Measurements from ENCODE around the gene RTN4RL1.
A peak's percentile ranks its signal among the peaks of the same experiment; 100 is the strongest.
"Not testable (repeated sequence)": the region's sequence is repeated elsewhere in the genome, so short reads cannot be mapped to it uniquely, and the experiment has no call there.

Gene RTN4RL1

DNA sequence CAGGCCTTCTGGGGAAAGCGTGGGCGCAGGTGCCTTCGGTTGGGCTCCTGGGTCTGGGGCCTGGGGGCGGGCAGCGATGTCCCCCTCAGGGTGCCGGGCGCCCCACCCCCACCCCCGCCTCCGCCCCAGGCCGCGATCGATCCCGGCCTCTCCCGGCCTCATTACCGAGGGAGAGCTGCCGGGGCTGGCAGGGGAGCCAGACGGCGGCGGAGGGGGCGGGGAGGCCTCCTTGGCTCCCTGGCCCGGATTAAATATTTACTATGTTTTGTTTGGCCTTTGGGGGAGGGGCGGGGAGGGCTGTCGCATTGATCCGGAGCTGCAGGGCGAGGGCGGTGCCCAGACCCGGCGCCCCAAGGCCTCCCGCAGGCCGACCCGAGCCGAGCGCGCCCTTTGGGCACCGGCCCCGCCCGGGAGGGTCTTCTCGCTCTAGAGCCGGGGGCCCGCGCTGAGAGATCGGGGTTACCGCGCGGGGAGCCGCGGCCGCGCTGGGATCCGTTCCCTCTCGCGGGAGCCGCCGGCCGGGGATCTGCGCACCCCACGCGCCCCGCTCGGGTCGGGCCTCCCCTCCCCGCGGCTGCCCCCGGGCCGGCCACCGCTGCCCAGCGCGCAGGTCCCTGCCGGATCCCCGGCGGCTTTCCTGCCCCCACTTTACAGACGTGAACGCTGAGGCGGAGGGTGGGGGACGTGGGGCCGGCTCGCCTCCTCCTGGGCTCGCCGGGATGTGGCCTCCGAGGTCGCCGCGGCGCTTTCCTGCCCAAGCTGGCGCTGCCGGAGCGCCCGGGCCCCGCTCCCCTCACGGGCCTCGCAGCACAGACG is 27.0 kb downstream of the RTN4RL1 start:
- peak; percentile 80 to 84 for DNase-seq

DNA sequence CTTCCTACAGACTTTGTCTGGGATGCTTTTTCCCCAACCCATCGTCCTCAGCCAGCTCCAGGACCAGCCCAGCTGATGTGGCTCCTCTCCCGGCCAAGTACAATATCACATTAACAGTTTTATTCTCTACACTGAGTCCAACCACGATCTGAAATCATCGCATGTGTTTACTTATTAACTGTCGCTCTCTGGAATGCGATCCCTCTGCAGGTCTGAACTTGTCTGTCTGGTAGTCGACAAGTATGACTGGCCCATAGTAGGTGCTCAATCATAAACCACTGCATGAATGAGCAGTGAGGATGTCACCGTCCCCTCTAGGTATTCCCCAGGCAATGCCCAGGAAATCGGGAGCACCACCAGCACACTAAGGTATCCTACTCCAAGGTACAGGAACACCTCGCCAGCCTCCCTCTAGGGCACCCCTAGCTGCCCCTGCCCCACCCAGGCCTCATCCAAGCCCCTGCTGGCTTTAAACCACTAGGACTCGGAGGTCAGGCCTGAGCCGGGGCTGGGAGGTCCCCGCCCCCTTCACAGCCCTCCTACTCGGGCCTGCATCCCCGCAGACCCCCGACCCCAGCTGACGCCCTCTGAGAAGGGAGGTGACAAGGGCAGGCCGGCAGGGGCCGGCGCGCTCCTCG is 27.7 kb downstream of the RTN4RL1 start:
- peak; percentile 64 to 83 for DNase-seq

DNA sequence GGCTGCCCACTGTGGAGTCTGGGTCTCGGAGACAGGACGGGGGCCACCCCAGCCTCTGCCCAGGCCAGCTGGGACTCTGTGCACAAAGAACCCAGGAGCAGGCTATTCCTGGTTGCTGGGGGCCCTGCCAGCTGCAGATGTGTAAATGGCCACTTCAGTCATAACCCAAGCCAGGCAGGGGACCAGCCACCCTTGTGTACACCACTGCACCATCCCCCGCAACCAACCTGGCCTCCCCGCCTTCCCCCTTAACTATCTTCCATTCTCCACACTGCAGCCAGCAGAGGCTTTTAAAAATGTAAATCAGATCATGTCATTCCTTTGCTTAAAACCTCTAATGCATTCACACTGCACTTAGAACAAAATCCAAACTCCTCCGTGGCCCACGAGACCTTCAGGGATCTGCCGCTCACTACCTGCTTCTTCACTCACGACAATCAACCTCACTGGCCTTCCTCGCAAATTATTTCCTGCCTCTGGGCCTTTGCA is 28.3 kb downstream of the RTN4RL1 start:
- peak in 1 of 2 experiments; percentile 61 for DNase-seq

DNA sequence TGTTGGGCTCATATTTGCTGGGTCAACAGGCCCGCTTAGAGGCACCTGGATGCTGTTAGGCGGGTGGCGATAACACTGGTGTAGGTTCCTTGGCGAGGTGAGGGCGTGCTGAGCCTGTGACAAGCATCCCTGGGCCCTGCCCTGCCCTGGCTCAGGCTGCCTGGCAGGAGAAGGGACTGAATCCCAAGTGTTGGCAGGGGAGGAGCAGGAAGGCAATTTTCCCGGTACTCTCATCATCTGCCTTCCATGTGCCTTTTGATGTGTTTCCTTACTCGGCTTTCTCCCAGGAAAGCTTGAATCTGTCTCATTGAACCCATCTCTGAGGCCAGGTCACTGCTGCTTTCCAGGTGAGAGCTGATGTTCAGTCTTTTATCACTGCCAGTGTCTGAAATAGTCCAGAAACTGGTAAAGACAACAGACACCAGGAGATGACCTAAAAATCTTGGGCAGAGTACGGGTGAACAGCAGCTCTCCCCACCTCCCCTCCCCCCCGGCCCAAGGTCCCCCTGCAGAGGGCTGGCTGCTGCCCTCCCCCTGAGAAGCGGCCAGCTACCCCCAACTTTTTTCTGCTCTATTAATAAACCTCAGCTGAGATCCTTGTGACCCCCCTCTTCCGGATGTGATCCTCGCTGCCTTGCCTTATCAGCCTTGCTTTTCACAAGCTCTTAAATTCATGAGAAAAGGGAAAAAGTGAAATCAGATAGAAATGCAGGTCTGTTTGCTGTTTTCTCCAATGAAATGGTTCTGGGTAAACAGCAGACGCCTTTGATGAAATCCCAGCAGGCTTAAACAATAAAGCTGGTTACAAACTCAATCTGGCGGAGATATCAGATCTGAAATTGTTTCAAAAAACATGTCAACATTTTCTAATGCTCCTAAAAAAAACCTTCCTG is 29.0 kb downstream of the RTN4RL1 start:
- DNase-seq, result peak in 1 of 2 experiments; percentile 14

DNA sequence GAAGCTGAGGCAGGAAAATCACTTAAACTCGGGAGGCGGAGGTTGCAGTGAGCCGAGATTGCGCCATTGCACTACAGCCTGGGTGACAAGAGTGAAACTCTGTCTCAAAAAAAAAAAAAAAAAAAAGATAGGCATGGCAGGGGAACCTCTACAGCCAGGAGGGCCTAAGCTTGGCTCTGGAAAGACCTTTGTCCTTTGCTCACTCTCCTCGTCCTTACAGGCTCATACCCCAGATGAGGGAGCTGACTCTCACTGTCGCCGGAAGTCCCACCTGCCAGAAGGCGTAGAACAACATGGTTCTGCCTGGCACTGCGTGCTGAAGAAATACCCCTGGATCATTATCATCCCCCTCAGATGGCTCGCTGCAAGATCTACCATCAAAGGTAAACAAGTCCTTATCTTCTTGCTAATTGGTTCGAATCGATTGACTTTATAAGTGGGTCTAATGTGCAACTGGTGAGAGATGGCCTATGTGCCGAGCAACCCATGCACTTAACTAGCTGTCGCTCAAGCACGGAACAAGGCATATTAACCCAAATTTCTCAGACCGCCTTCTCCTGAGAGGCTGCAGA is 29.7 kb downstream of the RTN4RL1 start:
- no peak for DNase-seq

GRCh38 chr17:1994707-1995106 is 30.4 kb downstream of the RTN4RL1 start:
- DNase-seq, result no peak

DNA sequence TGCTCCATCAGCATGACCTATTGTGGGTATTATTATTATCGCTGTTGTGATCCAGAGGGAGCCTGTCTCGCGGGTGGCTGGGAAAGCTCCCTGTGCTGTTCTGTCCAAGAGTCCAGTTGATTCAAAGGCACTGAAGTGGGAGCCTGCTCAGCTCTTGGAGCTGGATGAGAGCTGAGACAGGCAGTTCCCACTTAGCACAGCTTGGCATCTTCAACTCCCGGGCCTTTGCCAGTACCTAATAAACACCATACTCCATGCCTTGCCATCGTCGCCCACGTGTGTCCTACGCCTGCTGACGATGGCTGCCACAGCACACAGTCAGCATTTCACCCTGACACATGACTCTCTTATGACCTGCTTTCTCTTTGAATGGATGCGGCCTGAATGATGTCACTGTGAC is 32.6 kb downstream of the RTN4RL1 start:
- no peak for DNase-seq

DNA sequence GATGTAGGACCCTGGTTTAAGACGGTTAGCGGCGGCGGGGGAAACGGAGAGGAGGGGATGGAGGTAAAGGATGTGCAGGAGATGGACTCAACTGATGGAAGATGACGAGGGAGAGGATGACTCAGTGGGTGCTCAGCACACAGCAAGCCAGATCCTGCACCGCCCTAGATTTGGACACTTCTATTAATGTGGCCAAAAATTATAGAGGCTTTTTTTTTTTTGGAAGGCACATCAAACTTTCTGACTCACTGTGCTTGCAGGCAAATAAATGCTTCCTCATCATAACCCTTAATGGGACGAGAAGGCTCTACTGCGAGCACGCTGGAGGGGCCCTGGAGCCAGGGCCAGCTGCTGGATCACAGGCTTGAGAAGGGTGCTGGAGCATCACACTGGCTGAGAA is 36.0 kb downstream of the RTN4RL1 start:
- DNase-seq, result no peak

- DNase-seq, result no peak
Measured at GRCh38 chr17:1986783-1987451, 38.2 kb downstream of the RTN4RL1 start.

DNA sequence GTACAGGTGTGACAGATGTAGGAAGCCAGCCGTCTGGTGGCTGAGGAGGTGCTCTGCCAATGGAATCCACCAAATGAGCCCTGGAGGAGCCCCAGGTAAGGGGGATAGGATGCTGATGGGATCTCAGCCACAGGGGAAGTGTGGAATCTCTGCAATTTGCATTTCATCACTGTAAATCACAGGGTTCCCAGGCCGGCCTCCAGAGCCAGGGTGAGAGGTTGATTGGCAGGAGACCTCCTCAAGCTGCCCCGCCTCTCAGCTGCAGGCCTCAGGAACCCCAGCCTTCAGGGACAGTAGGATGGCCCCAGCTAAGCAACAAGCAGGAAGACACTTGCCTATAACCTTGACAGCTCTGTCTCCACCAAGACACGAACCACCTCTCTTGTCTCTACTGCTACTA is 39.4 kb downstream of the RTN4RL1 start:
- DNase-seq, result no peak

- DNase-seq, result no peak
Measured at GRCh38 chr17:1985093-1985492, 40.0 kb downstream of the RTN4RL1 start.

DNA sequence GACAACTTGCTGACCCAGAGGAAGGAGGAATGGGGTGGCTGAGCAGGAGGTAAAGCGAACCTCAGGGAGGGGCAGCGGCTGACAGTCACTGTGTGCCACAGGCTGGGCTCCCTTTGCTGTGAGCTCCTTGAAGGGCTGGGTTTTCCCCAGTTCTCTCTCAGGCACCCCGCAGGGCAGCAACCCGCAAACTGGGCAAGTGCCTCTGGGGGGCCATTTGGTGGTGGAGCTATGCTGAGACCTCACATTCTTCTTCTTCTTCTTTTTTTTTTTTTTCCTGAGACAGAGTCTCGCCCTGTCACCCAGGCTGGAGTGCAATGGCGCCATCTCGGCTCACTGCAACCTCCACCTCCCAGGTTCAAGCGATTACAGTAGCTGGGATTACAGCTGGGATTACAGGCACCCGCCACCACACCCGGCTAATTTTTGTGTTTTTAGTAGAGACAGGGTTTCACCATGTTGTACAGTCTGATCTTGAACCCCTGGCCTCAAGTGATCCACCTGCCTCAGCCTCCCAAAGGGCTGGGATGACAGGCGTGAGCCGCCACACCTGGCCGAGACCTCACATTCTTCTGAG is 42.3 kb downstream of the RTN4RL1 start:
- DNase-seq, result not testable (repeated sequence)

DNA sequence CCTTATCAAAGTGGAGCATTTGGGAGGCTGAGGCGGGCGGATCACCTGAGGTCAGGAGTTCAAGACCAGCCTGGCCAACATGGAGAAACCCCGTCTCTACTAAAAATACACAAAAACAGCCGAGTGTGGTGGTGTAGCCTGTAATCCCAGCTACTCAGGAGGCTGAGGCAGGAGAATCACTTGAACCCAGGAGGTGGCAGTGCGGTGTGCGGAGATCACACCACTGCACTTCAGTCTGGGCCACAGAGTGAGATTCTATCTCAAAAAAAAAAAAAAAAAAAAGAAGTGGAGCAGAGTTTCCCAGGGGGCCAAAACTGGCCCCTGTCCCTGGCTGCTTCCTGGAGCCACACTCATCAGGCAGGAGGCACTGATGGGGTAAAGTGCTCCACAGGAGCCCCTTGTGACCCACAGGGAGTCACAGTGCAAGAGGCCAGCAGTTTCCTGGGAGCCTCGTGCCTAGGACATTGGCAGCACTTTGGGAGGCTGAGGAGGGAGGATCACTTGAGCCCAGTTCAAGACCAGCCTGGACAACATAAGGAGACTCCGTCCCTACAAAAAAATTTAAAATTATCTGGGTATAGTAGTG is 44.4 kb downstream of the RTN4RL1 start:
- DNase-seq, result no peak

- DNase-seq, result no peak
Measured at GRCh38 chr17:1979182-1979985, 45.8 kb downstream of the RTN4RL1 start.

DNA sequence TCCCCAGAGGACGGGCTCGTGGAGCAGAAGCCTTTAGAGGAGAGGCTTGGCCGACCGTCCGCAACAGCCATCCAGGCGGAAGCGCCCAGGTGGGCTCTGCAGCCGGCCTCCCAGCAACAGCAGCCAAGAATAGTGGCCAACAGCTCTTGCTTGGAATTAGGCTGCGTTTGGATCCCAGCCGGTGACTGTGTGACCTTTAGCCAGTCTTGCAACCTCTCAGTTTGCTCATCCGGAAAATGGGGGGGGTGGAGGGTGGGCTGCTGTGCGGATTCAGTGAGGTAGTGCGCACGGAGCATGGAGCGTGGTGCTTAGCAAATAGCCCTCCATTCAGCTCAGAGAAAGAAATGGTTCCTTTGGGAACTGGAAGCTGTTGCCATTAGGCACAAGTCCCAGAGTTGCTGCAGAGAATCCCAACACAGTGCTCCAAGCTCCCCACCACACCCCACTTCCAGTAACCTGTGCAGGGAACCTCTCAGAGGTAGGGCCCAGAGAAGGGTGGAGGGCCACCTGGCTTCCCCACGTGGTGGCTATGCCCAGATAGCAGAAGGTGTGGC is 46.7 kb downstream of the RTN4RL1 start:
- DNase-seq, result no peak

DNA sequence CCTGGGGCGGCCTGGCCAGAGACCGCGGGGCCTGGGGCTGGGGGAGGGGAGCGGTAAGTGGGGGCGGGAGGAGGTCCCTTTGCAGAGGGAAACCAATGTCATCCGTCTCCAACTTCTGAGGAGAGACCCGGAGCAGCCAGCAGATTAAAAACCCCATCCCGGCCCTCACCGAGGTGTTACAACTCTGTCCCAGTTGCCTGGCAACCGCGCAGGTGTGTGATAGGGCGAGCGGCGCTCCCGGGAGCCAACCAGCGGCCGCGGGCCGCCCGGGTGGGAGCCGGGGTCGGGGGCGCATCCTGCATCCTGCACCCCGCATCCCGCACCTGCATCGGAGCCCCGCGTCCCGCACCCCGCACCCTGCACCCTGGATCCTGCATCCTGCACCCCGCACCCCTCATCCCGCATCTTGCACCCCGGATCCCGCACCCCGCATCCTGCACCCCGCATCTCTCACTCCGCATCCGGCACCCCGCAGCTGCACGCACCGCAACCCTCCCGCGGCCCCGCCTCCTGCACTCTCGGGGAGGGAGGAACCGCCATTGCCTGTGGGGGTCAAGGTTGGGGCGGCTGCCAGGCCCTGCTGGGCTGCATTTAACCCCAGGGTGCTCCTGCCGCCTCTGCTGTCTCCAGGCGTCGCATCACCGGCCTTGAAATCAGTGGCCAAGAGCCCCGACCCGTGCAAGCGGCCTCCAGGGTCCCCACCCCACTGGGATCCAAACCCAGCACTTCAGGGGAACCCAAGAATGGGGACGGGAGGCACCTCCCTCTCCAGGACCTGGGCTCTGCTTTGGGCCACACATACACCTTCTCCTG is 47.3 kb downstream of the RTN4RL1 start:
- DNase-seq, result no peak

GRCh38 chr17:1976683-1977064 is 48.5 kb downstream of the RTN4RL1 start:
- no peak for DNase-seq

GRCh38 chr17:1976000-1976682 is 49.0 kb downstream of the RTN4RL1 start:
- DNase-seq, result no peak

DNA sequence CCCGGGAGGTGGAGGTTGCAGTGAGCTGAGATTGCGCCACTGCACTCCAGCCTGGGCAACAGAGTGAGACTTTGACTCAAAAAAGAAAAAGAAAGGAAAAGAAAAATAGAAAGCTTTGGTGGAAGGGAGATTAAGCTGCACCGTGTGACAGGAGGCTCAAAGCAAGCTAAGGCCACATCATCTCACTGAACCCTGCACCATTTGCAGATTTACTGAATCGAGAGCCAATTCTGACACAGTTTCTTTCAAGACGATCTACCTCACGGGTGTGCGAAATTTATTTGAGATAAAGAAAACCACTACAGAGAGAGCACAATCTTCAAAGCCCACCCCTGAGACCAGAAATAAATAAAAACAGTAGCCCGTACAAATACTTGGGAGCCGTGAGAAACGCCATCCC is 49.6 kb downstream of the RTN4RL1 start:
- DNase-seq, result no peak

Measured in SHP77 (cell line).